Endothelial cell of umbilical vein (primary cell): ENCODE results near the gene CUL2. TPM values are rescaled to one million over a fixed set of nuclear protein-coding genes. Genes with fewer than 3 reads are reported as not detected.

Experiments
- BruUV-seq: library from RNA; stranded (reverse); fragments of 400-500 nt; replicated peaks from 2 replicates; lab custom pipeline; 2021; lab: Mats Ljungman, UMichigan
- CTCF ChIA-PET: fragments of 300-600, 350-600 bp; sonication (Branson Sonifier 250); formaldehyde crosslinking; loops from one replicate; lab custom pipeline; 2021; ENCODE audit warnings: antibody characterized with exemption, inconsistent platforms; lab: Charles Lee
- POLR2A ChIA-PET: fragments of 300-600, 350-600 bp; sonication (Branson Sonifier 250); formaldehyde crosslinking; loops from one replicate; lab custom pipeline; 2021; ENCODE audit warnings: antibody characterized with exemption, inconsistent platforms; lab: Charles Lee
- DNase-seq: peaks from one replicate; pipeline ENCODE4 v3.0.0-alpha.2; 2011; ENCODE audit warnings: low read depth, low spot score
- FAIRE-seq: peaks from 2 replicates; lab custom pipeline; 2011; peaks lifted over from hg19 to GRCh38; lab: Jason Lieb, UNC
- H2AFZ ChIP-seq: 2 replicates; pipeline ENCODE4 v1.6.0; 2012; ENCODE audit warnings: low read depth, low read length, control low read depth, inconsistent platforms
- H3K27ac ChIP-seq: 2 replicates; pipeline ENCODE4 v1.5.1; 2011; ENCODE audit warnings: low read depth, mild to moderate bottlenecking, control low read depth, low read length, moderate library complexity; ENCODE audit not compliant: insufficient read depth
- H3K27me3 ChIP-seq, 2 experiments: 2 replicates each; pipeline versions ENCODE4 v1.6.0 to v1.6.1; 2011; ENCODE audit warnings: low read length in 2 of 2, mixed read lengths in 1 of 2; ENCODE audit not compliant: control insufficient read depth in 2 of 2, insufficient read depth in 2 of 2
- H3K36me3 ChIP-seq, 2 experiments: 2 replicates in 1 of 2; 3 replicates in 1 of 2; pipeline ENCODE4 v1.5.1; 2011; ENCODE audit warnings: low read length in 2 of 2, mild to moderate bottlenecking in 1 of 2, moderate library complexity in 1 of 2; ENCODE audit not compliant: control insufficient read depth in 2 of 2, insufficient read depth in 2 of 2; ENCODE audit errors: extremely low read depth in 1 of 2
- H3K4me1 ChIP-seq: 3 replicates; pipeline ENCODE4 v1.5.1; 2011; ENCODE audit warnings: mild to moderate bottlenecking, low read length; ENCODE audit not compliant: control insufficient read depth, insufficient read depth; ENCODE audit errors: extremely low read depth
- H3K4me2 ChIP-seq: 2 replicates; pipeline ENCODE4 v1.6.1; 2011; ENCODE audit warnings: low read length, control low read depth, mixed read lengths; ENCODE audit not compliant: insufficient read depth
- H3K4me3 ChIP-seq, 3 experiments: fragments of 200-600 bp in 1 of 3; sonication (generic), shearing (Covaris generic) in 1 of 3; replicated peaks in 1 of 3; 2 replicates each; pipeline ENCODE4 v1.5.1; 2011 to 2016; ENCODE audit warnings: control low read depth in 3 of 3, low read length in 3 of 3, mild to moderate bottlenecking in 2 of 3, inconsistent platforms in 1 of 3, low read depth in 1 of 3, moderate library complexity in 1 of 3; ENCODE audit not compliant: insufficient read depth in 1 of 3
- H3K79me2 ChIP-seq: 2 replicates; pipeline ENCODE4 v1.6.0; 2012; ENCODE audit warnings: low read length, inconsistent platforms; ENCODE audit not compliant: control insufficient read depth, insufficient read depth
- H3K9ac ChIP-seq: replicated peaks from 2 replicates; pipeline ENCODE3; 2011; ENCODE audit warnings: low read length, control low read depth; ENCODE audit not compliant: insufficient read depth; ENCODE audit errors: extremely low read depth
- H3K9me1 ChIP-seq: replicated peaks from 3 replicates; pipeline ENCODE4 v1.6.0; 2011; ENCODE audit warnings: mild to moderate bottlenecking, low read length; ENCODE audit not compliant: control insufficient read depth, insufficient read depth; ENCODE audit errors: extremely low read depth
- H3K9me3 ChIP-seq: replicated peaks from 2 replicates; pipeline ENCODE4 v1.5.1; 2012; ENCODE audit warnings: low read length, inconsistent platforms; ENCODE audit not compliant: control insufficient read depth, insufficient read depth
- H4K20me1 ChIP-seq: replicated peaks from 2 replicates; pipeline ENCODE3; 2011; ENCODE audit warnings: mild to moderate bottlenecking, low read length; ENCODE audit not compliant: control insufficient read depth, insufficient read depth; ENCODE audit errors: extremely low read depth
- CTCF ChIP-seq, 2 donors: IDR thresholded peaks; 1 replicate in 1 of 2; 2 replicates in 1 of 2; pipeline ENCODE4 v1.5.1; 2011; ENCODE audit warnings: low read length in 2 of 2, mild to moderate bottlenecking in 2 of 2, moderate library complexity in 2 of 2, control low read depth in 1 of 2, inconsistent platforms in 1 of 2, low read depth in 1 of 2; ENCODE audit not compliant: insufficient read depth in 1 of 2; ENCODE audit errors: extremely low read depth in 1 of 2
- EZH2 ChIP-seq: IDR thresholded peaks from 2 replicates; pipeline ENCODE4 v1.6.1; 2012; ENCODE audit warnings: borderline replicate concordance, low read depth, mild to moderate bottlenecking, moderate library complexity, low read length, inconsistent platforms; ENCODE audit not compliant: severe bottlenecking
- FOS ChIP-seq: IDR thresholded peaks from 2 replicates; pipeline ENCODE4 v1.6.1; 2011; ENCODE audit warnings: mild to moderate bottlenecking, low read length, moderate library complexity, borderline replicate concordance; ENCODE audit not compliant: insufficient read depth
- GATA2 ChIP-seq: IDR thresholded peaks from 2 replicates; pipeline ENCODE4 v1.7.0; 2011; ENCODE audit warnings: low read depth, mild to moderate bottlenecking, moderate library complexity, mixed read lengths, low read length; ENCODE audit not compliant: insufficient read length, insufficient read depth
- JUN ChIP-seq: IDR thresholded peaks from 2 replicates; pipeline ENCODE4 v1.6.1; 2011; ENCODE audit warnings: borderline replicate concordance, low read depth; ENCODE audit not compliant: insufficient read length, insufficient read depth
- MAX ChIP-seq: IDR thresholded peaks from 2 replicates; pipeline ENCODE4 v1.6.1; 2011; ENCODE audit not compliant: insufficient read depth, insufficient read length
- MYC ChIP-seq: IDR thresholded peaks from one replicate; pipeline ENCODE4 v1.6.1; 2011; ENCODE audit warnings: mild to moderate bottlenecking, low read depth, low read length
- POLR2A ChIP-seq: IDR thresholded peaks from 2 replicates; pipeline ENCODE4 v1.6.1; 2012; ENCODE audit warnings: low read depth, mild to moderate bottlenecking, control low read depth, low read length
- POLR2AphosphoS5 ChIP-seq: IDR thresholded peaks from 2 replicates; pipeline ENCODE4 v1.6.1; 2012; ENCODE audit warnings: low read depth, mild to moderate bottlenecking, control low read depth, low read length, moderate library complexity; ENCODE audit not compliant: insufficient read depth
- dilution Hi-C: fragments of 300-500 bp; cut with MboI; formaldehyde crosslinking; loops from one replicate; pipeline ENCODE4 v1.15.0; 2019; ENCODE audit warnings: low sequenced_read_pairs; ENCODE audit not compliant: extremely low pct_ligation_motif_present
- intact Hi-C: fragments of 100-400 bp; cut with micrococcal nuclease; formaldehyde crosslinking; loops from one replicate; pipeline ENCODE4 v1.10.0; 2022
- polyA plus RNA-seq, 4 experiments: library from polyadenylated mRNA; depleted of rRNA in 3 of 4; stranded (reverse) in 3 of 4; unstranded in 1 of 4; fragments of >200 nt; gene quantifications; 2 replicates each; pipeline versions ENCODE4 v1.2.1 to v1.2.3, GENCODE V29; 2011 to 2012; ENCODE audit warnings: missing spikeins in 1 of 4
- total RNA-seq: library from RNA; stranded (reverse); gene quantifications from 2 replicates; pipeline ENCODE4 v1.2.3, GENCODE V29; 2021

The CUL2 gene
- total and polyA plus RNA-seq, 2 donors (not counting 3 experiments of a cell fraction or from before 2014, with no cell fraction given): 11.6 to 45.3 TPM

- H2AFZ ChIP-seq: no peak overlapping the region
- POLR2A ChIA-PET: interaction anchor here (0.6 kb wide), 1 partner anchor 231 kb away, joined by 4 read pairs; no protein-coding TSS in a partner anchor
- DNase-seq: no peak
- no peaks in the 10 kb centered on the region for H3K79me2 ChIP-seq
- no peaks in the 10 kb centered on the region for H3K9me3 ChIP-seq
- TF ChIP-seq FOS (no peak), JUN (no peak), MYC (no peak), CTCF (IDR thresholded peaks at IDR 0.05; ENCODE audit: extremely low read depth in 1 of 2, insufficient read depth in 1 of 2, low read depth in 1 of 2, low read length in 2 of 2) (no peak), POLR2A (no peak), EZH2 (no peak), GATA2 (no peak), POLR2AphosphoS5 (no peak), MAX (no peak)
- peaks cover 0 to 3% of the 10 kb centered on the region in 2 experiments for H3K27me3 ChIP-seq
- intact Hi-C loops: no loop called here
- dilution Hi-C loops: no loop called here
- H3K27ac ChIP-seq: no peak overlapping the region
- H3K4me1 ChIP-seq: no peaks in the 10 kb centered on the region
- H3K4me3 ChIP-seq: no peak overlapping the region
- no peak overlapping the region for H3K4me2 ChIP-seq
- H3K36me3 ChIP-seq: no peaks in the 10 kb centered on the region
- no TSS peak for BruUV-seq
- no peak for FAIRE-seq
- CTCF ChIA-PET: interaction anchor here (0.8 to 2.0 kb wide), 6 partner anchors 9 to 348 kb away, joined by 3 to 12 read pairs (median 6); no protein-coding TSS in a partner anchor
- H3K9ac ChIP-seq: no peak overlapping the region
- no peaks in the 10 kb centered on the region for H4K20me1 ChIP-seq
- no peaks in the 10 kb centered on the region for H3K9me1 ChIP-seq
Observed at GRCh38 chr10:34985823-34986222, 104.3 kb downstream of the CUL2 start.
